ENCODE results near the gene ACSS1.

- no peak for TF ChIP-seq CTCF (IDR thresholded peaks at IDR 0.05)
- TF ChIP-seq E2F4 (CRISPR knock-in tag; IDR thresholded peaks at IDR 0.05; ENCODE audit: borderline replicate concordance, low read depth): no peak
- TF ChIP-seq STAT6 (CRISPR knock-in tag; conservative IDR thresholded peaks at IDR 0.05; ENCODE audit: low read depth): no peak
- no peak for TF ChIP-seq ZSCAN18 (CRISPR knock-in tag; IDR thresholded peaks at IDR 0.05)
- TF ChIP-seq ESRRA (CRISPR knock-in tag; IDR thresholded peaks at IDR 0.05; ENCODE audit: borderline replicate concordance): no peak
- TF ChIP-seq MAX (CRISPR knock-in tag; IDR thresholded peaks at IDR 0.05): no peak
- no peak for TF ChIP-seq USF2 (CRISPR knock-in tag; IDR thresholded peaks at IDR 0.05)
- TF ChIP-seq ZBTB21 (CRISPR knock-in tag; IDR thresholded peaks at IDR 0.05; ENCODE audit: borderline replicate concordance): no peak
- TF ChIP-seq ATF6 (CRISPR knock-in tag; IDR thresholded peaks at IDR 0.05): no peak
Measured at GRCh38 chr20:25038103-25038410, 19.9 kb downstream of the ACSS1 start.

Data from WTC11 (cell line).